Heart left ventricle (tissue), 13 donors: ENCODE results near the gene TAPT1.

Experiments
- CTCF ChIP-seq, 12 donors: fragments of 200-600 bp; sonication (generic) in 4 of 12; IDR thresholded peaks; one replicate each; pipeline versions ENCODE4 v1.5.0 to v1.8.0; 2018 to 2022; ENCODE audit warnings: antibody characterized with exemption in 12 of 12, mild to moderate bottlenecking in 5 of 12
- POLR2A ChIP-seq, 2 donors: fragments of 450-650 bp; IDR thresholded peaks; one replicate each; pipeline ENCODE4 v1.6.1; 2017; ENCODE audit warnings: antibody characterized with exemption in 2 of 2, mild to moderate bottlenecking in 2 of 2, moderate library complexity in 2 of 2
- donor health status: ischemic (EF 13 %, LVEDD 7.1; RV severe dilation, severe dysfunction).
- donor health status: DM: no; HTN: yes; CAD: no.
- donor health status: DM: no; HTN: no; CAD: no.
- donor health status: ischemic (EF 25% LVEDD 6.9; RV normal size, moderate dysfunction).
- donor health status: ischemic (EF 25% LVEDD 5.7; RV mildly dilated, moderate dysfunction).
- donor health status: ischemic (EF 35%, LVEDD 5.7; RV mildly dilated, moderate dysfunction).
- donor health status: nonischemic (EF 11% LVEDD 7.7; RV severe dilation, severe dysfunction).
- donor health status: DM: yes; HTN: yes; CAD: no.
- donor health status: PGD.
- donor health status: ischemic (EF 29% LVEDD 5.4; RV normal size, mild dysfunction).
- donor health status: nonischemic (EF 23%, LVEDD 6.1; RV moderate dilation, normal function).

- TF ChIP-seq CTCF (IDR thresholded peaks at IDR 0.05) (no peak), POLR2A (IDR thresholded peaks at IDR 0.05) (no peak)
Measured at GRCh38 chr4:16203083-16203482, 23.2 kb downstream of the TAPT1 start.
